Measurements from ENCODE around the gene TRPC4. TPM values are rescaled to one million over a fixed set of nuclear protein-coding genes. Genes with fewer than 3 reads are reported as not detected.
A peak's percentile ranks its signal among the peaks of the same experiment; 100 is the strongest.

TRPC4 gene
- total RNA-seq, 2 experiments from 2014 or later = not detected

- TF ChIP-seq EZH2phosphoT487 (IDR thresholded peaks at IDR 0.05; ENCODE audit: borderline replicate concordance, low read depth, low read length) (no peak), CTCF (conservative IDR thresholded peaks at IDR 0.05; ENCODE audit: low read length) (no peak)
- Histone ChIP-seq H4K20me1 (ENCODE audit: insufficient read depth, low read length) (no peaks in the 10 kb centered on the region), H3K4me2 (ENCODE audit: low read length) (no peak overlapping the region), H3K4me1 (ENCODE audit: insufficient read depth, low read length, poor library complexity, severe bottlenecking) (no peaks in the 10 kb centered on the region), H3K79me2 (ENCODE audit: insufficient read depth, low read depth, low read length) (no peaks in the 10 kb centered on the region), H3K4me3 (ENCODE audit: low read depth, low read length, poor library complexity, severe bottlenecking) (no peak overlapping the region), H2AFZ (ENCODE audit: low read length) (peak overlapping the region; percentile 30; the same call in 1 of the 2 replicates), H3K36me3 (ENCODE audit: insufficient read depth, low read length) (no peaks in the 10 kb centered on the region), H3K9me2 (ENCODE audit: insufficient read depth, low read length) (no peaks in the 10 kb centered on the region), H3K27ac (ENCODE audit: low read depth, low read length, poor library complexity, severe bottlenecking) (no peak overlapping the region), H3K9me3 (ENCODE audit: low read length) (no peaks in the 10 kb centered on the region)
- CTCF ChIA-PET (ENCODE audit: unreplicated experiment) = no interaction called here
- DNase-seq (ENCODE audit: low spot score) = no peak
- BruUV-seq (replicated peaks) = no TSS peak
- POLR2A ChIA-PET = interaction anchor here (1.0 to 1.3 kb wide), 2 partner anchors 9 kb away, joined by 3 to 4 read pairs; no protein-coding TSS in a partner anchor
- intact Hi-C loops (cut with micrococcal nuclease; ENCODE audit: unreplicated experiment) = no loop called here
Observed at GRCh38 chr13:37886879-37887278, 17.3 kb upstream of the TRPC4 start.

- no peaks in the 10 kb centered on the region for H3K4me1 ChIP-seq (ENCODE audit: insufficient read depth, low read length, poor library complexity, severe bottlenecking)
- ChIA-PET CTCF (ENCODE audit: unreplicated experiment) (no interaction called here), POLR2A (interaction anchor here (1.3 to 1.7 kb wide), 2 partner anchors 12 to 43 kb away, joined by 3 to 4 read pairs; no protein-coding TSS in a partner anchor)
- H3K4me3 ChIP-seq (ENCODE audit: low read depth, low read length, poor library complexity, severe bottlenecking) = no peak overlapping the region
- H3K27ac ChIP-seq (ENCODE audit: low read depth, low read length, poor library complexity, severe bottlenecking) = no peak overlapping the region
- no TSS peak for BruUV-seq (replicated peaks)
- H2AFZ ChIP-seq (ENCODE audit: low read length) = no peak overlapping the region
- H3K4me2 ChIP-seq (ENCODE audit: low read length) = no peak overlapping the region
- H3K9me2 ChIP-seq (ENCODE audit: insufficient read depth, low read length) = no peaks in the 10 kb centered on the region
- intact Hi-C loops (cut with micrococcal nuclease; ENCODE audit: unreplicated experiment) = no loop called here
- H4K20me1 ChIP-seq (ENCODE audit: insufficient read depth, low read length) = no peaks in the 10 kb centered on the region
- no peaks in the 10 kb centered on the region for H3K79me2 ChIP-seq (ENCODE audit: insufficient read depth, low read depth, low read length)
- no peak for TF ChIP-seq EZH2phosphoT487 (IDR thresholded peaks at IDR 0.05; ENCODE audit: borderline replicate concordance, low read depth, low read length)
- no peak for TF ChIP-seq CTCF (conservative IDR thresholded peaks at IDR 0.05; ENCODE audit: low read length)
- H3K36me3 ChIP-seq (ENCODE audit: insufficient read depth, low read length) = no peaks in the 10 kb centered on the region
- no peak for DNase-seq (ENCODE audit: low spot score)
- H3K9me3 ChIP-seq (ENCODE audit: low read length) = no peaks in the 10 kb centered on the region
Observed at GRCh38 chr13:37884674-37885073, 15.1 kb upstream of the TRPC4 start.

GRCh38 chr13:37884026-37884425 lies 14.5 kb upstream of the TRPC4 start:
- DNase-seq (ENCODE audit: low spot score) = no peak
- Histone ChIP-seq H3K4me1 (ENCODE audit: insufficient read depth, low read length, poor library complexity, severe bottlenecking) (no peaks in the 10 kb centered on the region), H2AFZ (ENCODE audit: low read length) (no peak overlapping the region), H3K9me2 (ENCODE audit: insufficient read depth, low read length) (no peaks in the 10 kb centered on the region), H3K4me2 (ENCODE audit: low read length) (no peak overlapping the region), H3K36me3 (ENCODE audit: insufficient read depth, low read length) (no peaks in the 10 kb centered on the region), H3K27ac (ENCODE audit: low read depth, low read length, poor library complexity, severe bottlenecking) (no peak overlapping the region), H3K9me3 (ENCODE audit: low read length) (no peaks in the 10 kb centered on the region), H3K4me3 (ENCODE audit: low read depth, low read length, poor library complexity, severe bottlenecking) (no peak overlapping the region), H4K20me1 (ENCODE audit: insufficient read depth, low read length) (no peaks in the 10 kb centered on the region), H3K79me2 (ENCODE audit: insufficient read depth, low read depth, low read length) (no peaks in the 10 kb centered on the region)
- intact Hi-C loops (cut with micrococcal nuclease; ENCODE audit: unreplicated experiment) = no loop called here
- ChIA-PET POLR2A (interaction anchor here (0.7 to 1.7 kb wide), 3 partner anchors 11 to 310 kb away, joined by 3 to 4 read pairs (median 3); no protein-coding TSS in a partner anchor), CTCF (ENCODE audit: unreplicated experiment) (no interaction called here)
- no TSS peak for BruUV-seq (replicated peaks)
- no peak for TF ChIP-seq EZH2phosphoT487 (IDR thresholded peaks at IDR 0.05; ENCODE audit: borderline replicate concordance, low read depth, low read length)
- no peak for TF ChIP-seq CTCF (conservative IDR thresholded peaks at IDR 0.05; ENCODE audit: low read length)

Measured in OCI-LY7 (cell line).